22Rv1 (cell line): ENCODE results near the gene CTXND2.

Experiments used
- ZFX ChIP-seq: fragments of 450-650 bp; IDR thresholded peaks from 2 replicates; pipeline ENCODE4 v1.6.1; 2017; ENCODE audit warnings: antibody characterized with exemption, borderline replicate concordance
- TF ChIP-seq, protein P1 (sequence below): fragments of 450-650 bp; IDR thresholded peaks from 2 replicates; pipeline ENCODE4 v1.5.1; 2017; ENCODE audit warnings: mild to moderate bottlenecking

DNA sequence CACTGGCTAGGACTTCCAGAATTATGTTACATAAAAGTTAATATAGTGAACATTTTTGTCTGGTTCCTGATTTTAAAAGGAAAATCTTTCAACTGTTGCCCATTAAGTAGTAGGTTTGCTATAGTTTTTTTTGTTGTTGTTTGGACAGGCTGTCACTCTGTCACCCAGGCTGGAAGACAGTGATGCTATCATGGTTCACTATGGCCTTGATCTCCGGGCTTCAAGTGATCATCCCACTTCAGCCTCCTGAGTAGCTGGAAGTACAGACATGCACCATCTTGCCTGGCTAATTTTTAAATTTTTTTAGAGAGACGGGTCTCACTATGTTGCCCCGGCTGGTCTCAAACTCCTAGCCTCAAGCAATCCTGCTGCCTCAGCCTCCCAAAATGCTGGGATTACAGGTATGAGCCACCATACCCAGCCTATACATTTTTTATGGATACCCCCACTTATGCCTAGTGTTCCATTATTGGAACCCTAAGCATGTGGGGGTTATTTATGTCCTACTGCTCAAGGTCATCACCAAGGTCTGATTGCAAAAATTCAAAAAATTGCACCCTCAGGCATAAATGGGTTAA, 6.5 kb downstream of the CTXND2 start:
- TF ChIP-seq, protein P1, sequence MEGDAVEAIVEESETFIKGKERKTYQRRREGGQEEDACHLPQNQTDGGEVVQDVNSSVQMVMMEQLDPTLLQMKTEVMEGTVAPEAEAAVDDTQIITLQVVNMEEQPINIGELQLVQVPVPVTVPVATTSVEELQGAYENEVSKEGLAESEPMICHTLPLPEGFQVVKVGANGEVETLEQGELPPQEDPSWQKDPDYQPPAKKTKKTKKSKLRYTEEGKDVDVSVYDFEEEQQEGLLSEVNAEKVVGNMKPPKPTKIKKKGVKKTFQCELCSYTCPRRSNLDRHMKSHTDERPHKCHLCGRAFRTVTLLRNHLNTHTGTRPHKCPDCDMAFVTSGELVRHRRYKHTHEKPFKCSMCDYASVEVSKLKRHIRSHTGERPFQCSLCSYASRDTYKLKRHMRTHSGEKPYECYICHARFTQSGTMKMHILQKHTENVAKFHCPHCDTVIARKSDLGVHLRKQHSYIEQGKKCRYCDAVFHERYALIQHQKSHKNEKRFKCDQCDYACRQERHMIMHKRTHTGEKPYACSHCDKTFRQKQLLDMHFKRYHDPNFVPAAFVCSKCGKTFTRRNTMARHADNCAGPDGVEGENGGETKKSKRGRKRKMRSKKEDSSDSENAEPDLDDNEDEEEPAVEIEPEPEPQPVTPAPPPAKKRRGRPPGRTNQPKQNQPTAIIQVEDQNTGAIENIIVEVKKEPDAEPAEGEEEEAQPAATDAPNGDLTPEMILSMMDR = no peak
- no peak for TF ChIP-seq ZFX
